Ishikawa (cell line): ENCODE data around the gene YWHAH.

Experiments used
- CEBPB ChIP-seq: IDR thresholded peaks from 2 replicates; pipeline ENCODE4 v1.6.1; 2012
- CREB1 ChIP-seq: IDR thresholded peaks from 2 replicates; pipeline ENCODE4 v1.6.1; 2012; ENCODE audit warnings: low read depth
- EGR1 ChIP-seq: IDR thresholded peaks from 2 replicates; pipeline ENCODE4 v1.6.1; 2012
- EP300 ChIP-seq: IDR thresholded peaks from 2 replicates; pipeline ENCODE4 v1.6.1; 2012; ENCODE audit warnings: borderline replicate concordance
- FOXM1 ChIP-seq: IDR thresholded peaks from 2 replicates; pipeline ENCODE4 v1.6.1; 2012; ENCODE audit warnings: low read depth, borderline replicate concordance
- MAX ChIP-seq: IDR thresholded peaks from 2 replicates; pipeline ENCODE4 v1.6.1; 2012
- NFIC ChIP-seq: IDR thresholded peaks from 2 replicates; pipeline ENCODE4 v1.6.1; 2012
- RAD21 ChIP-seq: IDR thresholded peaks from 2 replicates; pipeline ENCODE4 v1.6.1; 2012; ENCODE audit warnings: low read depth
- REST ChIP-seq: IDR thresholded peaks from 2 replicates; pipeline ENCODE4 v1.6.1; 2012; ENCODE audit warnings: low read depth, mild to moderate bottlenecking
- TAF1 ChIP-seq: IDR thresholded peaks from 2 replicates; pipeline ENCODE4 v1.6.1; 2012; ENCODE audit warnings: low read depth, mild to moderate bottlenecking
- TCF12 ChIP-seq: IDR thresholded peaks from 2 replicates; pipeline ENCODE4 v1.6.1; 2012; ENCODE audit warnings: low read depth
- TEAD4 ChIP-seq: IDR thresholded peaks from 2 replicates; pipeline ENCODE4 v1.6.1; 2012
- USF1 ChIP-seq: IDR thresholded peaks from 2 replicates; pipeline ENCODE4 v1.6.1; 2012
- YY1 ChIP-seq: IDR thresholded peaks from 2 replicates; pipeline ENCODE4 v1.6.1; 2012; ENCODE audit warnings: low read depth
- ZBTB7A ChIP-seq: IDR thresholded peaks from 2 replicates; pipeline ENCODE4 v1.6.1; 2012; ENCODE audit warnings: low read depth

The YWHAH gene

GRCh38 chr22:31945971-31946680 lies 1.8 kb downstream of the YWHAH start:
- TF ChIP-seq NFIC (no peak), RAD21 (no peak), EGR1 (no peak), ZBTB7A (no peak), TEAD4 (no peak), CREB1 (no peak), EP300 (no peak), TAF1 (no peak), USF1 (no peak), TCF12 (no peak), YY1 (no peak), CEBPB (no peak)

- peak; percentile 41 for TF ChIP-seq RAD21
- TF ChIP-seq ZBTB7A: no peak
- no peak for TF ChIP-seq YY1
- no peak for TF ChIP-seq EGR1
- no peak for TF ChIP-seq FOXM1
Measured at GRCh38 chr22:31947296-31947695, 3.0 kb downstream of the YWHAH start.

GRCh38 chr22:31948002-31948401 lies 3.7 kb downstream of the YWHAH start:
- TF ChIP-seq USF1: no peak
- no peak for TF ChIP-seq TCF12
- TF ChIP-seq YY1: no peak
- no peak for TF ChIP-seq NFIC
- TF ChIP-seq EP300: no peak
- no peak for TF ChIP-seq CREB1

GRCh38 chr22:31950226-31950625 lies 5.9 kb downstream of the YWHAH start:
- no peak for TF ChIP-seq NFIC
- no peak for TF ChIP-seq CEBPB
- TF ChIP-seq EP300: no peak
- TF ChIP-seq TEAD4: no peak
- TF ChIP-seq REST: no peak
- no peak for TF ChIP-seq RAD21
- TF ChIP-seq CREB1: no peak
- TF ChIP-seq USF1: no peak
- no peak for TF ChIP-seq MAX
- no peak for TF ChIP-seq TAF1
- TF ChIP-seq FOXM1: no peak
- no peak for TF ChIP-seq TCF12
- TF ChIP-seq YY1: no peak

GRCh38 chr22:31951194-31952093 lies 7.1 kb downstream of the YWHAH start:
- TF ChIP-seq ZBTB7A: no peak
- no peak for TF ChIP-seq EP300
- TF ChIP-seq CREB1: no peak
- TF ChIP-seq EGR1: no peak
- TF ChIP-seq TAF1: no peak
- no peak for TF ChIP-seq FOXM1

GRCh38 chr22:31952094-31952401 lies 7.7 kb downstream of the YWHAH start:
- TF ChIP-seq RAD21 (no peak; the same call in 1 of the 2 replicates), REST (no peak), TCF12 (no peak), YY1 (no peak), EGR1 (no peak), CEBPB (no peak), FOXM1 (no peak), TEAD4 (no peak), USF1 (no peak), EP300 (no peak), MAX (no peak), CREB1 (no peak), ZBTB7A (no peak), TAF1 (no peak), NFIC (no peak)
